ENCODE results near the gene RPL27. TPM values are rescaled to one million over a fixed set of nuclear protein-coding genes. Genes with fewer than 3 reads are reported as not detected.

RPL27 gene
- total and polyA plus RNA-seq, 2 of the 13 experiments (the other 11 are each of a cell fraction or from before 2014, with no cell fraction given) = 1,585 to 5,840 TPM

GRCh38 chr17:43006639-43007551, 8.7 kb downstream of the RPL27 start, which contains the start of gene IFI35 (continued):
- TF ChIP-seq ZUFSP (CRISPR knock-in tag; IDR thresholded peaks at IDR 0.05; ENCODE audit: borderline replicate concordance) (no peak), FOXK2 (IDR thresholded peaks at IDR 0.05) (no peak), SNRNP70 (IDR thresholded peaks at IDR 0.05; ENCODE audit: low read depth, low read length) (no peak), NFE2L2 (IDR thresholded peaks at IDR 0.05; ENCODE audit: low read length) (no peak), HNF4G (IDR thresholded peaks at IDR 0.05; ENCODE audit: borderline replicate concordance, low read depth, low read length) (no peak), HNF4G (CRISPR knock-in tag; IDR thresholded peaks at IDR 0.05; ENCODE audit: borderline replicate concordance, low read depth) (no peak), MYC (CRISPR knock-in tag; IDR thresholded peaks at IDR 0.05; ENCODE audit: borderline replicate concordance) (peak; percentile 69; the same call in 1 of the 2 replicates), ATF7 (IDR thresholded peaks at IDR 0.05) (peak; percentile 41; the same call in 1 of the 2 replicates), ATF7 (CRISPR knock-in tag; IDR thresholded peaks at IDR 0.05) (no peak), BORCS8-MEF2B (CRISPR knock-in tag; IDR thresholded peaks at IDR 0.05) (no peak), ZNF609 (CRISPR knock-in tag; IDR thresholded peaks at IDR 0.05; ENCODE audit: borderline replicate concordance) (peak; percentile 24; the same call in 1 of the 2 replicates), SNAPC5 (CRISPR knock-in tag; IDR thresholded peaks at IDR 0.05; ENCODE audit: borderline replicate concordance) (no peak), PHF5A (CRISPR knock-in tag; IDR thresholded peaks at IDR 0.05; ENCODE audit: low read depth, unreplicated experiment) (no peak), ELF4 (CRISPR knock-in tag; IDR thresholded peaks at IDR 0.05; ENCODE audit: borderline replicate concordance) (no peak), SCMH1 (CRISPR knock-in tag; IDR thresholded peaks at IDR 0.05; ENCODE audit: borderline replicate concordance) (no peak), SMYD3 (CRISPR knock-in tag; IDR thresholded peaks at IDR 0.05) (no peak), ATF3 (CRISPR knock-in tag; IDR thresholded peaks at IDR 0.05) (peak; percentile 32; the same call in 1 of the 2 replicates), ZMAT5 (CRISPR knock-in tag; IDR thresholded peaks at IDR 0.05; ENCODE audit: borderline replicate concordance, low read depth) (no peak), CHD2 (IDR thresholded peaks at IDR 0.05; ENCODE audit: low read depth, low read length) (no peak), PCBP1 (IDR thresholded peaks at IDR 0.05; ENCODE audit: borderline replicate concordance, low read depth, low read length) (0 out of 2 replicates have a peak, but pooled peaks have one; percentile 43)

Data from HepG2 (cell line).